NCI-H128 (cell line): ENCODE data around the gene PATL2.
"Not testable (repeated sequence)": the region's sequence is repeated elsewhere in the genome, so short reads cannot be mapped to it uniquely, and the experiment has no call there.

Experiments
- DNase-seq: peaks from one replicate; lab custom pipeline; 2025; ENCODE audit not compliant: unreplicated experiment; lab: John Stamatoyannopoulos, UW

The PATL2 gene

GRCh38 chr15:44654858-44655257 is 56.3 kb downstream of the PATL2 start:
- no peak for DNase-seq

- no peak for DNase-seq
Observed at GRCh38 chr15:44647637-44648036, 63.5 kb downstream of the PATL2 start.

- no peak for DNase-seq
Observed at GRCh38 chr15:44647036-44647435, 64.1 kb downstream of the PATL2 start.

DNA sequence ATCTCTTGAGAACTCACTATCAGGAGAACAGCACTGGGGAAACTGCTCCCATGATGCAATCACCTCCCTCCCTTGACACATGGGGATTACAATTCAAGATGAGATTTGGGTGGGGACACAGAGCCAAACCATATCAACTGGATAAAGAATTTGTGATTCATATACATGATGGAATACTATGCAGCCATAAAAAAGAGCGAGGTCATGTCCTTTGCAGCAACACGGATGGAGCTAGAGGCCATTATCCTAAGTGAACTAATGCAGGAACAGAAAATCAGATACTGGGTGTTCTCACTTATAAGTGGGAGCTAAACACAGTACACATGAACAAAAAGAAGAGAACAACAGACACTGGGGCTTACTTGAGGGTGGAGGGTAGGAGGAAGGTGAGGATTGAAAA is 64.7 kb downstream of the PATL2 start:
- no peak for DNase-seq

- no peak for DNase-seq
Observed at GRCh38 chr15:44641651-44642050, 69.5 kb downstream of the PATL2 start.

GRCh38 chr15:44636976-44637375 is 74.1 kb downstream of the PATL2 start:
- DNase-seq: no peak

- no peak for DNase-seq
Observed at GRCh38 chr15:44633603-44634002, 77.5 kb downstream of the PATL2 start.

- DNase-seq: not testable (repeated sequence)
Observed at GRCh38 chr15:44625286-44625685, 85.8 kb downstream of the PATL2 start.

DNA sequence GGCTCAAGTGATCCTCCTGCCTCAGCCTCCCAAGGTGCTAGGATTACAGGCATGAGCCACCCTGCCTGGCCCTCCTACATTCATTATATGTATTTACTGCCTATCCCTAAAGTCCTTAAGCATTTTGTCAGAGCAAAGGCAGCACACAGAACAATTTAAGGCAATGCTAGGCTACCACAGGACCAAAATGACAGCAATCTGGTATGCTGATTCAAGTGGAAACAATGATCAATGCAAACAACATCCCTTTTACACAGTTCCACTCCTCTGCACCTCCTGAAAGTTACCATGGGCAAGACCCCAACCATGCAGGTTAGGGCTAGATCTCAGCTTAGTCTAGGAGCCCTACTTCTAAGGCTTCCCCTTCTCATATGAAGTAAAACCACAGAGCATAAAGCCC is 87.9 kb downstream of the PATL2 start:
- no peak for DNase-seq

- DNase-seq: no peak
Observed at GRCh38 chr15:44620081-44620480, 91.0 kb downstream of the PATL2 start.

DNA sequence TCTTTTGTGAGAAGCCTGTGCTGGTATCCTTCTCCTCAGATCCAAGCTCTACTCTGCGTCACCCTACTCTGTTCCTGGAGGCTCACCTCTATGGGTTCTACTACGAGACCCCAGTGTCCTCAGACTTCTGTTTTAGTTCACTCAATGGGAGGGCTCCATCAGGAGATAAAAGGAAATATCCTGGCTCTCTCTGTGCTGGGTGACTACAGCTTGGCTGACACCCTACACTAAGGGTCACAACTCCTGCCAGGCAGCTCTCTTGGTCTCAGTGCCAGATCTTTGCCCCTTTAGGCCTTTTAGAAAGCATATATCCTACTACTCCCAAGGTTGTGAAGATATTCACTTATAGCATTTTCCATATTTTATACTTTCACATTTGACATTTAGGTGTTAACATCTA is 94.1 kb downstream of the PATL2 start:
- no peak for DNase-seq
